NT2/D1 (cell line): ENCODE results near the gene ARHGEF6.

Experiments
- YY1 ChIP-seq: IDR thresholded peaks from 2 replicates; pipeline ENCODE4 v1.6.1; 2011; ENCODE audit not compliant: insufficient read length, insufficient read depth
- ZNF274 ChIP-seq: IDR thresholded peaks from 2 replicates; pipeline ENCODE4 v1.6.1; 2011; ENCODE audit warnings: mild to moderate bottlenecking, low read depth, low read length

- TF ChIP-seq YY1 (no peak), ZNF274 (no peak)
Measured at GRCh38 chrX:136738049-136738729, 42.5 kb downstream of the ARHGEF6 start.
